Fibroblast of the aortic adventitia (primary cell): ENCODE results near the gene TSHZ1. TPM values are rescaled to one million over a fixed set of nuclear protein-coding genes. Genes with fewer than 3 reads are reported as not detected.
A peak's percentile ranks its signal among the peaks of the same experiment; 100 is the strongest.

Experiments used
- DNase-seq: peaks from one replicate; pipeline ENCODE4 v3.0.0-alpha.2; 2010; ENCODE audit warnings: low read depth
- H3K4me3 ChIP-seq: 2 replicates; pipeline ENCODE4 v1.5.1; 2011; ENCODE audit warnings: low read depth, mild to moderate bottlenecking, control low read depth, low read length, moderate library complexity
- total RNA-seq: library from RNA; depleted of rRNA; stranded (reverse); fragments of >200 nt; gene quantifications from 2 replicates; pipeline ENCODE4 v1.2.3, GENCODE V29; 2012; ENCODE audit warnings: low replicate concordance
- TF ChIP-seq, protein P1 (sequence below): IDR thresholded peaks from 2 replicates; pipeline ENCODE4 v1.5.1; 2011; ENCODE audit warnings: mild to moderate bottlenecking, low read length, control low read depth, inconsistent platforms; ENCODE audit not compliant: insufficient read depth

TSHZ1 gene
- total RNA-seq, 1 donor = 7.9 TPM

DNA sequence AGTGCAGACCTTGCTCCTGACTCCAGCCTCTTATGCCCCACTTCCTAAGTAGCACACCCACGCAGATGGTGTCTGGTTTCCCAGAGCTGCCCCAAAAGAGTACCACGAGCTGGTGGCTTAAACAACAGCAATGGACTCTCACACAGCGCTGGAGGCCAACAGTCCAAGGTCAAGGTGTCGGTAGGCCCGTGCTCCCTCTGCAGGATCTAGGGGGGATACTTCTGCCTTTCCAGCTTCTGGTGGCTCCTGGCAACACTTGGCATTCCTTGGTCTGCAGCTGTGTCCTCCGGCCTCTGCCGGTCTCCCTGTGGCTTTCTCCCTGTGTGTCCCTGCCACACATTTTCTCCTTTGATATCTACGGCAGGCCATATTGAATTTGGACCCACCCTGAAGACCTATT, 99.0 kb downstream of the TSHZ1 start:
- DNase-seq = no peak
- no peak overlapping the region for H3K4me3 ChIP-seq
- TF ChIP-seq, protein P1, sequence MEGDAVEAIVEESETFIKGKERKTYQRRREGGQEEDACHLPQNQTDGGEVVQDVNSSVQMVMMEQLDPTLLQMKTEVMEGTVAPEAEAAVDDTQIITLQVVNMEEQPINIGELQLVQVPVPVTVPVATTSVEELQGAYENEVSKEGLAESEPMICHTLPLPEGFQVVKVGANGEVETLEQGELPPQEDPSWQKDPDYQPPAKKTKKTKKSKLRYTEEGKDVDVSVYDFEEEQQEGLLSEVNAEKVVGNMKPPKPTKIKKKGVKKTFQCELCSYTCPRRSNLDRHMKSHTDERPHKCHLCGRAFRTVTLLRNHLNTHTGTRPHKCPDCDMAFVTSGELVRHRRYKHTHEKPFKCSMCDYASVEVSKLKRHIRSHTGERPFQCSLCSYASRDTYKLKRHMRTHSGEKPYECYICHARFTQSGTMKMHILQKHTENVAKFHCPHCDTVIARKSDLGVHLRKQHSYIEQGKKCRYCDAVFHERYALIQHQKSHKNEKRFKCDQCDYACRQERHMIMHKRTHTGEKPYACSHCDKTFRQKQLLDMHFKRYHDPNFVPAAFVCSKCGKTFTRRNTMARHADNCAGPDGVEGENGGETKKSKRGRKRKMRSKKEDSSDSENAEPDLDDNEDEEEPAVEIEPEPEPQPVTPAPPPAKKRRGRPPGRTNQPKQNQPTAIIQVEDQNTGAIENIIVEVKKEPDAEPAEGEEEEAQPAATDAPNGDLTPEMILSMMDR = no peak

DNA sequence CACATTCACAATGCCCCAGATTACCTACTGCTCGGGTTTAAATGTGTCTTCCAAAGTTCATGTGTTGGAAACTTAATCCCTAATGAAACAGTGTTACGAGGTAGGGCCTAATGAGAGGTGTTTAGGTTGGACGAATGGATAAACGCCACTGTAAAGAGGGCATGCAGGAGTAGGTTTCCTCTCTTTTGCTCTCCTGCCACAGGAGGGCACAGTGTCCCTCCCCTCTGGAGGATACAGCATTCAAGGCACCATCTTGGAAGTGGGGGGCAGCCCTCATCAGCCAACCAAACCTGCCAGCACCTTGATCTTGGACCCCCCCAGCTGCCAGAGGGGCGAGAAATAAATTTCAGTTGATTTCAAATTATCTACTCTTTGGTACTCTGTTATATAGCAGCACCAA, 103.5 kb downstream of the TSHZ1 start:
- no peak overlapping the region for H3K4me3 ChIP-seq
- TF ChIP-seq, protein P1 = peak; percentile 4
- DNase-seq = no peak

DNA sequence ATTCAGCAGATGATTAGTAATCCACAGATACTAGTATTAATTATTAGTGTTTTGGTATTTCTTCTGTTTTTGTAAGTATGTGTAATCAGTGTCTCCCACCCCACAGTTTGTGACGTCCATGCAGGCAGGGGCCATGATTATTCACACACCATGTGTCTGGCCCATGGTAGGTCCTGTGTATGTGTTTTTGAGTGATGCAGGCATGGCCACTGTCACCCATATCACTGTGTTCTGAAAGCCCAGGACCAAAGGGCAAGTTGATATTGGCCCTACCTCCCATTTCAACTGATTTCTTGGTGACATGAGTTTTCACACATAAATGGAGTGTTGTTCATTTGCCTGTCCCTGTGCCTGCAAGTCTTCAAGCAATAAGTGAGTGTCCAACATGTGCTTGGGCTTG, 104.0 kb downstream of the TSHZ1 start:
- DNase-seq = no peak
- no peak overlapping the region for H3K4me3 ChIP-seq
- TF ChIP-seq, protein P1 = no peak

DNA sequence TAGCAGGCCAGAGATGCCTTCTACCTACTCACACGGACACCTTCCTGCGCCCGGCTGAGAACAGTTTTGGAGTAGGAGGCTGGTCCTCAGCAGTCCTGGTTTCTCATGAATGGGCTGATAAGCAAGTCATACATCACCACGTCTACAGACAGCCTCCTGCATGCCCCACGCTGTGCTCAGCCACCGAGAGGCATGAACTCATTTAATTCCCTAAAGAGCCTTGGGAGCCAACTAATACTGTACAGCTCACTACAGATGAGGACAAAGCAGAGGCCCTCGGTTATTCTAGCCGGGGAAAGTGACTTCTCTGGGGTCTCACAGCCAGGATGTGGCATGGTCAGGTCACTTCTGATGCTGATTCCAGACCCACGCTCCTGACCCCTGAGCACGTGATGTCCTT, 105.6 kb downstream of the TSHZ1 start:
- TF ChIP-seq, protein P1 = no peak
- no peak for DNase-seq
- no peak overlapping the region for H3K4me3 ChIP-seq

DNA sequence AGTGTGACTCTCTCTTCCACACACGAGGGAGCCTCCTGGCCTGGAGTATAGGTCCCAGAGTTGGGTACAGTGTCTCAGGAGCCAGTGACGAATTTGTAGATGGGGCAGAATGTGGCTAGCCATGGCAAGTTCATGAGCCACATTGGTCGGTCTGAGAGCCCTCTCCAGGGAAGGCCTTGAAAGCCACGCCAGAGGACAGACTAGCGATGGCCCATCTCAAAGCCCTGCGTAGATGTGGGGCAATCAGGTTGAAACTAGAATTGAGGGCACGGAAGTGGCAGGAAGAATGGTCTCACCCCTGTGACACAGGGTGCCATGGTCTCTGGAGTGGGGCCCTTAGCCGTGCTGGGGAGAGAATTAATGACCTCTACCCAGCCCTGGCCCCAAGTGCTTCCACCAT, 106.2 kb downstream of the TSHZ1 start:
- TF ChIP-seq, protein P1 = no peak
- no peak overlapping the region for H3K4me3 ChIP-seq
- no peak for DNase-seq

DNA sequence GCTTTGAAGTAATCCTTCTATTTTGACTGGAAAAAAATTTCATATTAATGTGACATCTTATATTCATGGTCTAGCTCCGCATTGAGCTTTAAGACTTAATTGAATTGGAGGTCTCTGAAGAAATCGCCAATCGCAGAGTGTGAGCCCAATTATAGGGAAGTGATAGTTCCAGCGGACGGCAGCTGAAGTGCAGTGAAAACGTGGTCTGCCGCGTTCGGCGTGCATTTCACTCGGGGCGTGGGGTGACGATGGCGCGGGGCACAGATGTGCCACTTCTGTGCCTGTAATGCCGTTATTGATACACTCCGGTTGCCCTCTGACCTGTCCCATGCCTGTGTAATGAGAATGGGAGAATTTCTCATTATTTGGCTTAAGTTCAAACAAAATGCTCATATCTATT, 106.7 kb downstream of the TSHZ1 start:
- TF ChIP-seq, protein P1 = no peak

DNA sequence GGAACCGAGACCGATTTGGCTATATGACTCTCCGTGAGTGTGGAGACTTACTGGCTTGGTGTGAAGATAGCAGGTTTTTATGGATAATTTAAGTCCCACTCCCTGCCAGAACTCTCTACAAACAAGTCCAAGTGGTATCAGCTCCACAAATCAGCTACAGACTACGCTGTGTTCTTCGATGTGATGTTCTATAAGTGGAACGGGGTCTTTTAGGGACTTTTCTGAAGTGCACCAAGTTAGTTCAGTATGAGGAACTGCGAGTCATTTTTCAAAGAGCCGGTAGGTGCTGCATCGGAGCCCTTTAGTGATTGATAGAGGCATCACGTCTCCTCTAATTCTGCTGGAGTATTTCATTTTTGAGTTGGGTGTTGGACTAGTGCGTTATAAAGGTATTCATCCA, 107.1 kb downstream of the TSHZ1 start:
- TF ChIP-seq, protein P1 = no peak
- DNase-seq = no peak
- H3K4me3 ChIP-seq = no peak overlapping the region

More for the DNA sequence above, 106.7 kb downstream of the TSHZ1 start:
- no peak for DNase-seq
- H3K4me3 ChIP-seq = no peak overlapping the region
